Mesenteric fat pad (tissue), 1 donor: ENCODE data around the gene BRME1. TPM values are rescaled to one million over a fixed set of nuclear protein-coding genes. Genes with fewer than 3 reads are reported as not detected.

Experiments used
- DNase-seq: peaks from one replicate; pipeline ENCODE4 v3.0.0-alpha.2; 2020; ENCODE audit warnings: low spot score
- total RNA-seq: library from RNA; stranded (reverse); fragmentation: NEBNext Ultra II Directional; extraction: Animal tissue kit (Norgen Biotek cat#: 25700); gene quantifications from one replicate; pipeline ENCODE4 v1.2.1, GENCODE V29; 2021
- donor health status: DM: yes; HTN: yes; CAD: no.

BRME1 gene
- total RNA-seq, 1 donor from 2014 or later = 0.67 TPM

DNA sequence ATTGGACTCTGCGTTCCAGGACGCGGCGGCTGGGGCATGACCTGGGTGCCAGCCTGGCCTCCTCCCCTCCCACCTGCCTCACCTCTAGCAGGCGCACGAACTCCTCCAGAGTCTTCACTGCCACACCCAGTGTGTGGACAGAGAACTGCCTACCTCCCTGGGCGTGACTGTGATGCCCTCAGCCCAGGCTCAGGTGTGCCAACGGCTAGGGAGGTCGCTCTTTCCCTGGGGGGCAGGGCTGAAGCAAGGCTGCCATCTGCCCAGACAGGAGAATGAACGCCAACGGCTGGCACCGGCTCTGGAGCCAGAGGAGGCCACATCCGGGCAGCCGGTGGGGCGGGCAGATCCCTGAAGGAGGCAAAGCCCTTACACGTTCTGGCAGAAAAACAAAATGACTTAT, 17.6 kb downstream of the BRME1 start:
- DNase-seq = no peak

DNA sequence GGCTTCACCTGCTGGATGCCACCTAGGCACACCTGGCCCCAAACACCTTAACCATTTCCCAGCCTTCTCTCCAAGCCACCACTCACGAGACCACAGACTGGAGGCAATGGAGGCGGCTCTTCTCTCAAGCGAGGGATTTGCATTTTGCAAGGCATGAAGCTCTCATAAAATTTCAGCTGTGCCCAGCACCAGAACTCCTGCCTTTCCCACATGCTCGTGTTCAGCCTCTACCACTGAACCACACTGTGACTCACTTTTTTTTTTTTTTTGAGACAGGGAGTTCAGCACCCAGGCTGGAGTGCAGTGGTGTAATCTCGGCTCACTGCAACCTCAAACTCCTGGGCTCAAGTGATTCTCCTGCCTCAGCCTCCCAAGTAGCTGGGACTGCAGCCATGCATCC, 18.4 kb downstream of the BRME1 start:
- DNase-seq = no peak

DNA sequence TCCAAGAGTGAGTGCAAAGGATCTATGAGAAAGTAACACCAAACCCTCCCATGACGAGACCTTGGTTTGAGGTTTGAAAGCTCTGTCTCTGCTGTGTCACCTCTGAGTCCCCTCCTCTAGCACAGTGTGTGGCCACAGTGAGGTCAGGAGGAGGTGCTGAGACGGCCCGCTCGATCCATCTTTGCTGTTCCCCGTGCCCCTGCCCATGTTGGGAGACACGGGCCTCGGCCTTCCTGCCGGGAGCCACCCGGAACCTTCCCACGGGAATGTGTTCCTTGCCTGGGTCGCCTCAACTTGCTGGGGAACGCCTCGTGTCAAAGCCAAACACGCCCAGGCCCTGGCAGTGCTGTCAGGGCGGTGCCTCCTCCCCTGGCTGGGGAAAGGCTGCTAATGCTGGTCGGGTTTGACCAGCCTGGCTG, 18.9 kb downstream of the BRME1 start:
- no peak for DNase-seq

DNA sequence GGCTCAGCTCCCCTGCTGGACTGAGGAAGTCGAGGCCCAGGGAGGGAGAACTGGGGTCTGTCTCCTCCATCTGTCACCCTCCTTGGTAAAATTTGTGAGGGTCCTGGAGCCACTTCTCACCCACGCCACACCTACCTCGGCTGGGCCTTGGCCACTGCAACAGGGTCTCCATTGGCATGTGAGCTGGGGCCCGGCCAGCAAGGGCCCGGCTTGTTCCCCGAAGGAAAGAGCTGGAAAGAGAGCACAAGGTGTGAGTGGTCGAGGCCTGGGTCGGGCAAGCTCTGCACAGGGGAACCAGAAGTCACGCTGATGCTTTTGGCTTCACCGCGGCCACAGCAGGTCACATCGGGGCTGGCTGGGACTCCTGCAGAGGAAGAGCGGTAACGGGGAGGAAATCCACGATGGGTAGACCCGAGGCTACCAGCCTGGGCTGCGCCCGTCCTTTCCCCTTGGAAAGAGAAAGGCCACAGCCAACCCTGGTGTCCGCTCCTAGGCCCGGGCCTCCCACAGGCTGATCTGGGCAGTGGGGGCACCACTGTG, 20.0 kb downstream of the BRME1 start:
- DNase-seq = no peak

DNA sequence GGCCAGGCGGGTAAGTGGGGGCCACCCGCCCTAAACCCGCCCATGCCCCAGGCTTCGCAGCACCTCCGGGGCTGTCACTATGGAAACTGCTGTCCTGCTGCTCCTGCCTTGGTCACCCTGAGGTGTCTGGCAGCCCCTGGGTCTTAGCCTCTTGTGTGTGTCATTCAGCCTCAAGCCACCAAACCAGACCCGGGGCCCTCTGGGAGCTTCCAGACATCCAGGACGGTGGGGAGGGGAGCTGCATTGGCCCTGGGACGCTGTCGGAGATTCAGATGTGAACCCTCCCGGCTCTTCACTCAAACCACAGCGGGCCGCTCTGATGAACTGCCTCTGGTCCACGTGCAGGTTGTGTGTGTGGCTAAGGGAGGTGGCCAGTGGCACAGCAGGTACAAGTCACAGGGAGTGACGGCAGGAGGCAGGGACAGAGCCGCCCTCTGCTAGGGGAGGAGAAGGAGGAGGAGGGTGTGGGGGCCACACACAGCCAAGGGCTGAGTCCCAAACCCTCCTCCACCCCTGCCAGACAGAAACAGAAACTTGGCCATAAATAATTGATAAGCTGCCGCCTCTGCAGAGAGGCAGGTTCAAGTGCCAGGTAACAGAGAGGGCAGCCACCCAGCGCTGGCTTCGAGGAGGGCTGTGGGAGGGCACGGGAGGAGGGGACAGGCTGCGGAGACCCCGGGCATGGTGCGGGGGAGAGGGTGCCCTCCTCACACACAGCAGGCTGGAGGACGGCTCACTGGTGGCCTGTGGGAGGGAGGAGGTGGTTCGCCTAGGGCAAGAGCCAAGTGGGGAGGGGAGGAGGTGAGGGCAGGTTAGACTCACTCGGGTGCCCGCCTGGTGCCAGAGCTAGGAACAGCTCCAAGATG, 21.0 kb downstream of the BRME1 start:
- no peak for DNase-seq

DNA sequence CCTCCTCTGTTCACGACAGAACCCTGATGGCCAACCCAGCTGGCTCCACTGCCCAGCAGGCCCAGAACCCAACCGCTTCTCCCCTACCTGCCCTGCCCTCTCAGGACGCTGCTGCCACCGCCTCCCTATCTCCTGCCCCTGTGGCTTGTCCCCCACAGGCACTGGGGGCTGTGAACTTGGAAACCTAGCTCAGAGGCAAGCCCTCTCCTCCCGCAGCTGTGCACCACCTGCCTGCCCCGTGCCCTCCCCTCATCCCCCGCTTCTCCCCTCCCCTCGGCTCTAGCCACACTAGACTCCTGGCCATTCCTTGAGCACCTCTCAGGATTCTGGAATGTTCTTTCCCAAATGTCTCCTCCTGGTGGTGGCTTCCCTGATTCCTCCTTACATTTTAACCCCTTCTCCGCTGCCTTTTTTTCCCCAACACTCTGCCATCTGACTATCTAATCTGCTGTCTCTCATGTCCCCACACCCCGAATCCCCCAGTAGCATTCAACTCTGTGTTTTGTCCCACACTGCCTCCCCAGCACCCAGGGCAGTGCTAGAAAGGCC, 22.3 kb downstream of the BRME1 start:
- DNase-seq = no peak

DNA sequence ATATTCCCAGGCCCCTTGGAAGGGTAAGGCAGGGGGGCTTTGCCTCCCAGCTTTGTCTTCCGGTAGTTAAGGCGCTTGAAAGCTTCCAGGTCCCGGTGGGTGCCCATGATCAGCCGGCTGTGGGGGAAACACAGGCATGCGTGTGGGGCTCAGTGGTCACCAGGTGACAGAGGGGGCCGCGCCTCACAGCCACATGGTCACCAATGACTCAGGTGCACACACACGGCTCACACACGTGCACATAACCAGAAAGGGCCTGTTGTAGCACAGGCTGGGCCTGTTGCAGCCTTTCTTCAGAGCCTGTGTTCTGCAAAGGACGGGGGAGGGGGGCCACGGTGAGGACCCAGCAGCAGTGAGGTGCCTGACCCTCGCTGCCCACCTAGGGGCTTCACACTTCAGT, 23.1 kb downstream of the BRME1 start:
- no peak for DNase-seq

DNA sequence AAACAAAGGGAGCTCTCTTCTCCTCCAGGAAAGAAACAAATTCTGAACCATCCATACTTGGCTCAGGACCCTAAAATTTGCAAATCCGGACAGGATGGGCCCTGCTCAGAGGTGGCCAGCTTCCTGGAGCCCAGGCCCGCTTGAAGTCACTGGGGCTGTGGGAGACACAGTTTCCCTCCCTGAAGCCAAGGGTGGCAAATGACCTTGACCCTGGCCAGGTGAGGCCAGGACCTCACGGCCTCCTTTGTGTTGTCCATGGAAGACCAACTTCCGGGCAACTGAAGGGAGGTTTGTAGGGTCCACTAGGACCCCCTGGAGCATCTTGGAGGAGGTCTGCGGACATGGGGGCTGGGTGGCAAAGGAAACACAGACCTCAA, 23.5 kb downstream of the BRME1 start:
- no peak for DNase-seq

DNA sequence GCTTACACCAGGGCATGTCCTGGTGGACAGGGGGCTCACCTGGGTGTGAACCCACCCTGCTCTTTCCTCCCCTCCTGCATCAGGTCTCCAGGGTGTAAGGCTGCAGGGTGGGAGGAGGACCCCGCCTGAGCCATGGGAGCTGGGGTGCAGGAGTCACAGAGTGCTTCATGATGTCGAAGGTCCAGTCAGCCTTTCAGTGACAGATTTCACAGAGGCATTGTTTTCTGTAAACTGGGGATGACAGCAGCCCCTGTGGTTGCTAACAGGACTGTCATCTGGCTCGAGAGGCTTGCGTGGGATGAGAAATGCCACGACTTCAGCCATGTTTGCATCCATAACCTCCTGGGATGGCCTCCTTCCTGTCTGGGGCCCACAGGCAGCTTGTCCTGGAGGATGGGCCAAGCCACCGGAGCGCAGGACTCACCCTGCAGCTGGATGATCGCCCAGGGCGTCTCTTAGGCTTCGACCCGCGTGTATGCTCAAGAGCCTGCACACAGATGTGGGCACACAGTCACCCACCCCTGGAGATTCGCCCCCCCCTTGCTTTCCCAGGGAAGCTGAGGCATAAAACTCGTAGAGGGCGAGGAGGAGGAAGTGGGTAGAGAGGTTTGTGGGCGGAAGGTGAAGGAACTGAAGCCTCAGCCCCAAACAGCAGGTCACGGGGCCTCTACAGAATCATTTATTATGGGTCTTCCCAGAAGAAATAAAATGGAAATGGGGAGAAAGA, 24.1 kb downstream of the BRME1 start:
- DNase-seq = no peak

DNA sequence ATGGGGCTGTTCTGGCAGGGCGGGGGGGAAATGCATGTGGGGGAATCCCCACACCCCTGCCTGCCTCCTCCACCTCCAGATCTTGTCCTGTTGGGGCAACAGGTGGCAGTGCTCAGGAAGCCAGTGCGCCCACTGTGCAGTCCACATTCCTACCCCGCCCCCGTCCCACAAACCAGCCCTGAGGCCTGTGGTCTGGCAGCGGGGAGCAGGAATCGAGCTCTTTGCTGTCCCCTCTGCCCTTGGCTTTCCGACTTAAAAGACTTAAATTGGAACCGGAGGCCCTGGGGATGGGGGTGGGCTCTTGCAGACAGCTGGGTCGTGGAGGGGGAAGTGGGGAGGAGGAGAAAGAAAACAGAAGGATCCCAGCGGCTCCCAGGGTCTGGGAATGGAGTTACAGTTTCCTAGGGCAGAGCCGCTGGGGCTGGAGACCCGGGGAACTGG, 24.6 kb downstream of the BRME1 start:
- no peak for DNase-seq

DNA sequence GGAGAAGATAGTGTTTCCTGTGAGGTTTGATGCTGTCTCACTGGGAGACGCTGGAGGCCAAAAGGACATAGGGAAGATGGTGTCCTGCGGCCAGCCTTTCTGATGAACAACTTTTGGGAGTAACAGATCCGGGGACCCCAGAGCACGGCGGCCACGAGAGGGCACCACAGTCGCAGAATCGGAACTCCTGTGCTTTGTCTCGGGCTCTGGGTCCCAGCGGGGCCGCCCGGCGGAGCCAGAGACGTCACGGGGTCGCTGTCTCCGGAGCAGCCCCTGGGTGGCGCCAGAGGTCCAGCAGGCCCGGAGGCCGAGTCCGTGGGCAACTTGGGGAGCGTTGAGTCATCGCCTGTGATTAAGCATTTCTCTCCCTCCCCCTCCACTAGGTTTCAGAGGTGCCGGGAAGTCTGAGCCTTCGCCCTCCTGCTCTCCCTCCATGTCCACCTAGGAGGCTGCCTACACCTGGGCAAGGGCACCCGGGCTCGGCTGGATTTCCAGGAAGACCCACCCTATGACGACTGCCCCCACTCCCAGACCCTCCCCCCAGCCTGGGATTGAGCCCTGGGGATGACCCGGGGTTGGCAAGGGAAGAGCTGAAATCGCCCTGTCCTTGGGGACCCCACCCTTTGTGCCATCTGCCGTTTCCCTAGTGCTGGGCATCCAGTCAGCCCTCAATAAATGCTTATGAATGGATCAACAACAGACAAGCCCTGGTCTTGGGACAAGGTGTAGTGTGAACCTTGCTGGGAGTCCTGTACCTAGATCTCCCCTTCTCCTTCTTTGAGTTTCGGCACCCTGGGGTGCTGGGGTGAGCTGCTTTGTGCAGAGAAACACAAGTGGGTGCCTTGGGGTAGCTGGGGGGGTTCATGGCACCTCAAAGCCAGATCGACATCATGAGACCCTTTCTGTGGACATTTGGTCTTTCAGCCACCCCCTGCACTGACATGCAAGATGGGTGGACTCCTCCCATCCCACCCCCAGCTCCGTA, 25.6 kb downstream of the BRME1 start:
- peak; percentile 100 for DNase-seq

DNA sequence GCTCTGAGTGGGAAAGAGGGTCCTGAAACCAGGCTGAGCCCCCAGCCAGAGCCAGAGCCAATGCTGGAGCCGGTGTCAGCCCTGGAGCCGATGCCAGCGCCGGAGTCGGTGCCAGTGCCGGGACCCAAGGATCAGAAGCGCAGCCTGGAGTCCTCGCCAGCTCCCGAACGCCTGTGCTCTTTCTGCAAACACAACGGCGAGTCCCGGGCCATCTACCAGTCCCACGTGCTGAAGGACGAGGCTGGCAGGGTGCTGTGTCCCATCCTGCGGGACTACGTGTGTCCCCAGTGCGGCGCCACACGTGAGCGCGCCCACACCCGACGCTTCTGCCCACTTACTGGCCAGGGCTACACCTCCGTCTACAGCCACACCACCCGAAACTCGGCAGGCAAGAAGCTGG, 28.6 kb downstream of the BRME1 start:
- no peak for DNase-seq

DNA sequence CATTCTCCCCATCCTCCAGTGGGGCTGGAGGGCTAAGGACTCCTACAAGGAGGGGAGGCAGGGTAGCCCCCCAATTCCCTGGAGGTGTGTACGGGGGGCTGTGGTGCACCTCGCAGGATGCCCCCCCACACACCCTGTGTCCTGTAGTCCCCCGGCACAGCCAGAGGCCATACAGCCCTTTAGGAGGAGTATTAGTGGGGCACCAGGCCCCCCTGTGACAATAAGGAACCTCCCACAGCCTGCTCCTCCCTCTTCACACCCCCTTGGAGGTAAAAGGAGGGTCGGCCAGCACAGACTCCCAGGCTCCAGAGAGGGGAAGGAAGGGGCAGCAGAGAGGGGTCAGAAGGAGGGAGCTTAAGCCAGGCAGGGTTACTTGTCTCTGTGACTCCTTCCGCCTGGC, 29.1 kb downstream of the BRME1 start, which contains the start of gene NANOS3:
TSS of gene NANOS3 (plus strand) at position 301 of the 400 bp plus-strand sequence. CDS start 115 bp downstream, outside the sequence.
- DNase-seq = no peak

DNA sequence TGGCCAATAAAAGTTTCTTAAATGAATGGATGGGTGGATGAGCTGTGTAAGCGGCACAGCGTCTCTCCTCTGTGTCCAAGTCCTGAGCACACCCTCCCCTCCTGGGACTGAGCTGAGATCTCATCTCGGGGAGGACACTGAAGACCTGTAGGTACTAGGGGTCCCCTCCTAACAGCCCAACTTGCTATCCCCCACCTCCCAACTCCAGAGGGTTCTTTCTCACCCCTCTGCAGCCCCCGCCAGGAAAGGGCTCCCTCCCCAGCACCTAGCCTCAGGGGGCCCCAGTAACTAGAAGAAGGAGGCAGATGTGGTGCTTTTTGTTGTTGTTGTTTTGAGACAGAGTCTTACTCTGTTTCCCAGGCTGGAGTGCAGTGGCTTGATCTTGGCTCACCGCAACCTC, 30.1 kb downstream of the BRME1 start:
- DNase-seq = no peak

DNA sequence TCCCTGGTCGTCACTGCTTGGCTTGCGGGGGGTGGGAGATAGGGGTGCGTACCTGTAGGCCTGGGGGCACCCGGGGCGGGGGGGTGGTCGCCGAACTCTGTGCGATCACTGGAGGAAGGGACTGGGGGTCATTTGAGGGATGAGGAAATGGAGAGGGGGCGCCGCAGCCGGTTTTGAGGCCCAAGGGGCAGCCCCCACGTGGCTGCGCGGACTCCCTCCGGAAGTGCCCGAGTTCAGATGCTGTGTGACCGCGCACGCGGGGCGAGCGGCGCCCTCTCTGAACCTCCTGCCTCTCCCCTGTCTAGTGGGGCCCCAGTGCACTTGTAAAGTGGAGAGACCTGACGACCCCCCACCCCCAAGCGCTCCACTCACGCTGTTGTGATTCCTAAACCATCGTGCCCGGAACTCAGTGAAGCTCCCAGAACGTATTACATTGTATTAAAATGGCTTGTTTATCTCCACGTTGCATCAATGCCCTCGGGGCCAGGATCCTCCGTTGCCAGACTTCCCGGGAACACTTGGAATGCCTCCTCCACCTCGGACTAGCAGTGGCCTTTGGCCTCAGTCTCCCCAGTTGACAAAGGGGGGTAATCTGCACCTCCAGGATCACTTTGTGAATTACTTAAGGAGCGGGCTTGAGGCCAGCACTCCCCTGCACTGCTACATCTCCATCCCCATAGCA, 31.9 kb downstream of the BRME1 start:
- DNase-seq = no peak

DNA sequence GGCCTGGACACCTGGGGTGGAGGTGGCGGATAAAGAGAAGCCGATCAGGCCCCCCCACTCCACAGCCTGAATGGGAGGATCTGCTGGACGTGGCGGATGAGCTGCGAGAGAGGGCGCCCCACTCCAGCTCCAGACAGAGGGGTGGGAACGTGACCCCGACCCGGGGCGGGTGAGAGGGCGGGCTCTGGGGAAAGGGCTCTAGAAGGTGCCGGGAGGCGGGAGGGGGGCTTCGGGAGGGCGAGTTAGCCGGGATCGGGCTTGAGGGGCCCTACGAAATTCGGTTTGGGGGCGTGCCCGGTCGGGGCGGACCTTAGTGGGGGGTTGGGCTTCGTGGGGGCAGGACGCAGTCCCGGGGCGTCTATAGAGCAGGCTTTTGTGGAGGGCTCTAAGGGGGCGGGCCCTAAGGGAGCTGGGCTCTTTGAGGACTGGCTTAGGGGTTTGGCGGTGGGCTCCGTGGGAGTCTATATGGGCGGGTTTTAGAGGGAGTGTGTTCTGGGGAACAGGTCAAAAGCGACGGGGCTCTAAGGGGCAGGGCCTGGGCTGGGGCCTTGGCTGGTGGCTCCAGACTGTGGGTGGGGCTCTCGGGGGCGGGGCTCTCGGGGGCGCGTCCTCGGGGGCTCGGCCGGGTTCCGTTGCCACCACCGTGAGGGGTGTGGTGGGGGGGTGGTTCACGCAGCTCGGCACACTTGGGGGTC, 33.1 kb downstream of the BRME1 start:
- DNase-seq = no peak

DNA sequence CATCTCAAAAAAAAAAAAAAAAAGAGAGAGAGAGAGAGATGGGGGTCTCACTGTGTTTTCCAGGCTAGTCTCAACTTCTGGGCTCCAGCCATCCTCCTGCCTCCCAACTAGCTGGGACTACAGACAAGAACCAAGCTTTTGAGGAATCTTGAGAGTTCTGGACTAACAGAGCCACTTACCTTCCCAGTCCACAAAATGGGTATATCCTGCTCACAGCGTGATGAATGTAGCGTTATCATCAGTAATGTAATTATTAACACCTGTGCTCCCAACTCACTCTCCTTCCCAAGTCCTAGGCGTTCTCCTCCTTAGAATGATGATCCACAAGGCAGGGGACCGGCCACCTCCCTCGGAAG, 33.6 kb downstream of the BRME1 start:
- DNase-seq = no peak

DNA sequence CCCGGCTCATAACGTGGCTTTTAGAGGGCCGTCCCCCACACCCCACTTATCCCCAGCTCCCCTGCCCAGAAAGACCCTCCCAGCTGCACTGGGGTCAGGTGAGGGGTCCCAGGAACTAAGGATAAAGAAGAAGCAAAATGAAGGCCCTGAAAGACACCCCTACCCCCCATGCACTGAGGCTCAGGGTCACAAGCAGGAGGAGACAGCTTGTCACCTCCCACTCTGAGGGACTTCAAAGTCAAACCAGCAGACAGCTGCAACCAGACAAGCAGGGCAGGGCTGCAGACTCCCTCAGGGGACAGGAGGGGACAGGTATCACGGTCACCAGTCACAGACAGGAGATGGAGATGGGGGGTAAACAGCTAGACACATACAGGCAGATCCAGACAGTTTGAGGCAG, 35.0 kb downstream of the BRME1 start:
- DNase-seq = no peak

DNA sequence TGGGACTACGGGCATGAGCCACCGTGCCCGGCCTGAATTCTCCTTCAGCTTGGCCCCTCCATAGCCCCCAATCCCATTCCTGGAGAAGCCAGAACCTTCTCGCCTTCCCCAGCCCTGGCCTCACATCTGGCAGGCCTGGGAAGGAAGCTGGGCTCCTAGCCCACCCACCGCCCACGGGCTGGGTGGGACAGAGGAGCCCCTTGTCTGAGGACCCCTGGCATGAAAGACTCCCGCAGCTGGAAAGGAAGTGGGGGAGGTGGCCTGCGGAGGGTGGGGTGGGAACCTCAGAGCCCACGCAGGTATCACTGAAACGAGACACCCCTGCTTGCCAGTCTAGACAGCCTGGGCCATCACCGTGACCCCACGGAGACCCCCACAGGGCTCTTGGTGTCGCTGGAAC, 36.6 kb downstream of the BRME1 start:
- no peak for DNase-seq

DNA sequence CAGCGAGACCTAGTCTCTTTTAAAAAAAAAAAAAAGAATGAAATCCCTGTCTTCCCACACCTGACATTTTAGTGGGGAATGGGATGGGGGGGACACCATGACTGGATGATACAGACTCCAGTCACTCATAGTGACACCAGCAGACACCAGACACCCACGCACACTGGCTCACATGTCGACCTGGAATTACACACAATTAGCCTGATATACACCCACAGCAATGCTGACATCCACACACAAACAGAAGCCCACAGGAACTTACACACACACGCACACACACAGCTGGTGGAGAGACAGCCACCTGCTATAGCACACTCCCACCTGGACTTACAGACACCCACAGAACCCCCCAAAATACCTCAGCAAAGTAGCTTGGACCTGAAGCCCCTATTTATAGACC, 37.3 kb downstream of the BRME1 start:
- no peak for DNase-seq
